ENCODE data around the gene PARP3.

The PARP3 gene

DNA sequence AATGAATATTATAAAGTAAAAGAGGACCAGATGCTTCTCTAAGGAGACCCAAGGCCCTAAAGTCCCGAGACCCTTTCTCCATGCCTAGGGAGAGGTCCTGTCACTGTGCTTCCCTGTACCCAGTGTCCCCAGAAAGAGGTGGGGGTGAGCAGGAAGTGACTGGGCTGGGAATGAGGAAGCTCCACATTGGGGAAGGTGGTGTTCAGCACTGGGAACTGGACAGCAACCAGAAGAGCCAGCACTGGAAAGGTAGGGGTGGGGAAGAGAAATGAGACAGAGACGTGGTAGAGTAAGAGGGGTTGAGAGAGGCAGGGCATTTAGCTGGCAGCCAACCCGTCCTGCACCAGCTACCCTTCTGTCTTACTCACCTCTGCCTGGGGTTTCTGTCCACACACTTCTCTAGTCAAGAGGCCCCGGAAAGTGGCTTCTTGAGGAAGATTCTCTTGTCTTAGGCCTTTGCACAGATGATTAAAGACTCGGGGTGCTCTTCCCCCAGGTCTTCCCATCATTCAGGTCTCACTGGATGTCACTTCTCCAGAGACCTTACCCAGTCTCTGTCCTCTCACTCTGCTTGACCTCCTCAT lies 12.7 kb upstream of the PARP3 start:
- H3K4me3 ChIP-seq (ENCODE audit: low read depth, low read length), result no peak overlapping the region
- TF ChIP-seq, protein P1, sequence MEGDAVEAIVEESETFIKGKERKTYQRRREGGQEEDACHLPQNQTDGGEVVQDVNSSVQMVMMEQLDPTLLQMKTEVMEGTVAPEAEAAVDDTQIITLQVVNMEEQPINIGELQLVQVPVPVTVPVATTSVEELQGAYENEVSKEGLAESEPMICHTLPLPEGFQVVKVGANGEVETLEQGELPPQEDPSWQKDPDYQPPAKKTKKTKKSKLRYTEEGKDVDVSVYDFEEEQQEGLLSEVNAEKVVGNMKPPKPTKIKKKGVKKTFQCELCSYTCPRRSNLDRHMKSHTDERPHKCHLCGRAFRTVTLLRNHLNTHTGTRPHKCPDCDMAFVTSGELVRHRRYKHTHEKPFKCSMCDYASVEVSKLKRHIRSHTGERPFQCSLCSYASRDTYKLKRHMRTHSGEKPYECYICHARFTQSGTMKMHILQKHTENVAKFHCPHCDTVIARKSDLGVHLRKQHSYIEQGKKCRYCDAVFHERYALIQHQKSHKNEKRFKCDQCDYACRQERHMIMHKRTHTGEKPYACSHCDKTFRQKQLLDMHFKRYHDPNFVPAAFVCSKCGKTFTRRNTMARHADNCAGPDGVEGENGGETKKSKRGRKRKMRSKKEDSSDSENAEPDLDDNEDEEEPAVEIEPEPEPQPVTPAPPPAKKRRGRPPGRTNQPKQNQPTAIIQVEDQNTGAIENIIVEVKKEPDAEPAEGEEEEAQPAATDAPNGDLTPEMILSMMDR (IDR thresholded peaks at IDR 0.05; ENCODE audit: borderline replicate concordance, insufficient read depth, low read depth, low read length), result no peak

DNA sequence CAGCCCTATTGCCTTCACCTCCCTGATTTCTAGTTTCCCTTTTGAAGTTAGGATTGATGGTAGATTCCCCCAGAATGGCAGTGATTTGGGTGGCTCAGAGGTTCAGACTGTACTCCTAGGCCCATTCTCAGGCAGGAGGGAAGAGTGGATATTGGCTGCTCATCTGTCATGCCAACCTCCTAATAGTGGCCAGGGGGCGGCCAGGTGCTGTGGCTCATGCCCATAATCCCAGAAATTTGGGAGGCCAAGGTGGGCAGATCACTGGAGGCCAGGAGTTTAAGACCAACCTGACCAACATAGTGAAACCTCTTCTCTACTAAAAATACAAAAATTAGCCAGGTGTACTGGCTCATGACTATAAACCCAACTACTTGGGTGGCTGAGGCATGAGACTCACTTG lies 11.7 kb upstream of the PARP3 start:
- no peak overlapping the region for H3K4me3 ChIP-seq (ENCODE audit: low read depth, low read length)
- TF ChIP-seq, protein P1 (IDR thresholded peaks at IDR 0.05; ENCODE audit: borderline replicate concordance, insufficient read depth, low read depth, low read length), result no peak

DNA sequence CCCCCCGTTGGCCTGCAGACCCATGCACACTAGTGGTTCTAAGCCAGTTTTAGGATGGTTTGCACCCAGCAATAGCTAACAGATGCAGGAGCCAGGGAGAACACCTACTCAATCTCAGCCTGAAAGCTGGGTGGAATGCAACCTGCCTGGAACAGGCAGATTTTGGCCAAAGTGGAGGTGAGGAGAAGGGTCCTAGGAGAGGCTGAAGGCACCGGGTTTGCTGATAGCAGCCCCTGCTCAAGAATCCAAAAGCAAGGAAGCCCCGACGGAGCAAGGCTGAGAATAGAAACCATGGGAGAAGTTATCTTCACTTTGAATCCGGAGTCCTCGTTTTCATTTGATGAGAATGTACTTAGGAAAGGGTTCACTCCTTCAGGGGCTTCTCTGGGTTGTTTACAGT lies 10.4 kb upstream of the PARP3 start:
- H3K4me3 ChIP-seq (ENCODE audit: low read depth, low read length), result no peak overlapping the region
- TF ChIP-seq, protein P1 (IDR thresholded peaks at IDR 0.05; ENCODE audit: borderline replicate concordance, insufficient read depth, low read depth, low read length), result no peak

DNA sequence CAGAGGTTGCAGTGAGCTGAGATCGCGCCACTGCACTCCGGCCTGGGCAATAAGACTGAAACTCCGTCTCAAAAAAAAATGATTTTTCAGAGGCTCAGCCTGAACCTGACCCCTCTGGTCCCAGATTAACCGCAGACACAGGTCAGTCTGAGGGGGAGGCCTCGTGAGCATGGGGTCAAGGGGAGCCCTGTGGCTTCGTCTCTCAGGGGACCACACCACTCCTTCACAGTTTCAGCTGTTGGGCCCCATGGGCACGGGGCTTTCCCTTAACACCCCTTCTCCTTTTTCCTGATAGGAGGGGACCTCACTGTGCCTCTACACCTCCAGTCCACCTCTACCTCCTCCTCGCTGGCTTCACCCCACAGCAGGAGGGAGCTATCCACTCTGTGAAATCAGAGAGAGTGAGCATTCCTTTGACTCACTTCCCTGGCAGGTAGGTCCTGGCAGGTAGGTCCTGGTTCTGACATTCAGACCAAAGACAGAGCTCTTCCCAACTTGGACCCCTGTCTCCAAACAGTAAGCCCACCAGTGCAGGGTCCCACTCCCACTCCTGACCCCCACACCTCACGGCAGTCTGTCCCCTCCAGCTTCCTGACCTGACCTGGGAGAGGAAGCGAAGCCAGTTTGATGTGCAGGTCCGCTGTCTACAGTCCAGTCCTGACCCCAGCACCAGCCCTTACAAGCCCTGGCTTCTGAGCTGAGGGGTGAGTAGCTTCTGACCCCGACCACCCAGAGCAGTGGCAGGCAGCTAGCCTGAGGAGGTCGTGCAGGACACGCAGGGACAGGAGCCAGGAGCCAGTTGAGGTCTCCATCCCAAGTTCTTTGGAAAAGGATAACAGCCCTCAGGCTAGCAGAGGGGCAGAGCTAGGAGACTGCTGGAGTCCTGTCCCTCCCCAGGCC lies 9.4 kb upstream of the PARP3 start:
- no peak overlapping the region for H3K4me3 ChIP-seq (ENCODE audit: low read depth, low read length)
- TF ChIP-seq, protein P1 (IDR thresholded peaks at IDR 0.05; ENCODE audit: borderline replicate concordance, insufficient read depth, low read depth, low read length), result no peak

DNA sequence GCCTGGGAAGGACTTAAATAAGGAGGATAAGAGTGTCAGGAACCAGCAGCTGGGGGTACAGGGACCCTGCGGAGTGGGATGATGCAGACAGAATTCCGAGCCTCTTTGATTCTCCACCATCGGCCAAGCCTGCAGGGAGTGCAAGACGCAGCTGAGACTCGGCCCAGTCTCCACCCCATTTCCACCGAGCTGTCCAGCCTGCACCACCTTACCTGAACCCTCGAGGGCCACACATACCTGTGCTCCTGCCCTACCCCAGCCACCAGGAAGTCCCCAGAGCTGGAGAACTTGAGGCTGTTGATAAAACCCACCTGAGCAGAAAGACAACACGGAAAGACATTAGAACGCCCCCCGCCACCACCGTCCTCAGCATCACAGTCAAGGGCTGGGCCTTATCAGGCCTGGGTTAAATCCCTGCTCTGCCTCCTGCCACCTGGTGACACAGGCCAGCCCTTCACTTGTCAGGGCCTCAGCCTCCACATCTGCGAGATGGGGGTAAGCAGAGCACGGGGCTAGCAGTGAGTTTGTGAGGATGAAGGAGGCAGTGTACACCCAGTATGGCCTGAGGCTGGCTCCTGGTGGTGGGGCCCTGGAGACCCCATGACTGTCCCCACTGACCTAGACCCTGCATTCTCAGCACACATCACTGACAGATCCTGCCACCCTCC lies 8.6 kb upstream of the PARP3 start:
- TF ChIP-seq, protein P1 (IDR thresholded peaks at IDR 0.05; ENCODE audit: borderline replicate concordance, insufficient read depth, low read depth, low read length), result no peak
- H3K4me3 ChIP-seq (ENCODE audit: low read depth, low read length), result no peak overlapping the region

DNA sequence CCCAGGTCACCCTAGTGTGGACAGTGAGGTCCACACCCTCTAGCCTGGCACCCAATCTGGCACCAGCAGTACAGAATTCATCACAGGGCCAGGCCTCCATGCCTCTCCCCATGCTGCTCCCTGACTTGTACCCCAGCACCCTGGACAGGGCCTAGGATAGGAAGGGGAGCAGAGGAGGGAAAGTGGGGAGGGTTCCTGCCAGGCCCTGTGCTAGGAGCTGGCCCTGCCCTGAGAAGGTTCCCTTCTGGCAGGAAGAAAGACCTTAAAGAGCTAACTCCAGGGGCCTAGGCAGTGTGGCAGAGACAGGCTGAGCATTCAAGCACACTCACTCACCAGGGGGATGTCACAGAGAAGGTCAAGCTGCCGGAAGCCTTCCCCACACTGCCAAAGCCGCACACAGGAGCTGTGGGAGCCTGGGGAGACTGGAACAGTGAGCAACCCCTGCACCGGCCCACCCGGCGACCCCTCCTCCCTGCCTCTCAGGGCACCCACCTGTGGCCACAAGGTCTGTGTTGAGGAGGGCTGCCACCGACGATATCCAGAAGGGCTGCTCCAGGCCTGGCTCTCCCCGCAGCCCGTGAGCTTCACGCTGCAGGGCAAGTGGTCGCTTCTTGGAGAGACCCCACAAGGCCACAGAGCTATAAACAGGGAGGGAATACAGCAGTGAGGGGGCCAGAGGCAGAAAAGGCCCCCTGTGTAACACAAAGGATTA lies 7.9 kb upstream of the PARP3 start:
- H3K4me3 ChIP-seq (ENCODE audit: low read depth, low read length), result no peak overlapping the region
- TF ChIP-seq, protein P1 (IDR thresholded peaks at IDR 0.05; ENCODE audit: borderline replicate concordance, insufficient read depth, low read depth, low read length), result no peak

All from GM12875 (cell line).